ENCODE data around the gene PAK5. TPM values are rescaled to one million over a fixed set of nuclear protein-coding genes. Genes with fewer than 3 reads are reported as not detected.

Gene PAK5
- polyA plus RNA-seq, 5 donors: 0.18 to 0.44 (median 0.33) TPM

GRCh38 chr20:9616455-9616805, 222.4 kb downstream of the PAK5 start:
- DNase-seq: no peak

- no peak for DNase-seq
Measured at GRCh38 chr20:9615766-9616454, 223.0 kb downstream of the PAK5 start.

GRCh38 chr20:9615118-9615517, 223.8 kb downstream of the PAK5 start:
- DNase-seq: no peak

- DNase-seq: no peak
Measured at GRCh38 chr20:9613871-9614270, 225.0 kb downstream of the PAK5 start.

GRCh38 chr20:9611921-9612320, 227.0 kb downstream of the PAK5 start:
- DNase-seq: no peak

- DNase-seq: no peak
Measured at GRCh38 chr20:9610665-9611064, 228.2 kb downstream of the PAK5 start.

- DNase-seq: peak; percentile 45 to 70
Measured at GRCh38 chr20:9609887-9610502, 228.9 kb downstream of the PAK5 start.

- no peak for DNase-seq
Measured at GRCh38 chr20:9608639-9609340, 230.1 kb downstream of the PAK5 start.

- no peak for DNase-seq
Measured at GRCh38 chr20:9602847-9603183, 236.1 kb downstream of the PAK5 start.

- DNase-seq: no peak
Measured at GRCh38 chr20:9600562-9600961, 238.3 kb downstream of the PAK5 start.

- no peak for DNase-seq
Measured at GRCh38 chr20:9597547-9597946, 241.3 kb downstream of the PAK5 start.

GRCh38 chr20:9595763-9596162, 243.1 kb downstream of the PAK5 start:
- DNase-seq: no peak

- no peak for DNase-seq
Measured at GRCh38 chr20:9594284-9594875, 244.5 kb downstream of the PAK5 start.

GRCh38 chr20:9592419-9592818, 246.5 kb downstream of the PAK5 start:
- DNase-seq: no peak

- DNase-seq: no peak
Measured at GRCh38 chr20:9591080-9591479, 247.8 kb downstream of the PAK5 start.

GRCh38 chr20:9590189-9590588, 248.7 kb downstream of the PAK5 start:
- DNase-seq: no peak

- DNase-seq: no peak
Measured at GRCh38 chr20:9588706-9589105, 250.2 kb downstream of the PAK5 start.

- DNase-seq: no peak
Measured at GRCh38 chr20:9583151-9583550, 255.7 kb downstream of the PAK5 start.

GRCh38 chr20:9582137-9582536, 256.7 kb downstream of the PAK5 start:
- no peak for DNase-seq

GRCh38 chr20:9581509-9581908, 257.4 kb downstream of the PAK5 start:
- no peak for DNase-seq

- DNase-seq: no peak
Measured at GRCh38 chr20:9578594-9578993, 260.3 kb downstream of the PAK5 start.

GRCh38 chr20:9577397-9577796, 261.5 kb downstream of the PAK5 start:
- no peak for DNase-seq

GRCh38 chr20:9576695-9577094, 262.2 kb downstream of the PAK5 start:
- DNase-seq: no peak
